GM12878 (cell line): ENCODE results near the gene CAVIN1. TPM values are rescaled to one million over a fixed set of nuclear protein-coding genes. Genes with fewer than 3 reads are reported as not detected.
"Not testable (repeated sequence)": the region's sequence is repeated elsewhere in the genome, so short reads cannot be mapped to it uniquely, and the experiment has no call there.

Experiments used
- ATAC-seq: fragments of 200-7000 bp; cut with Tn5 transposase; 3 replicates; pipeline ENCODE4 v1.9.1; 2020; ENCODE audit warnings: mild to moderate bottlenecking, moderate library complexity
- BruUV-seq: library from RNA; stranded (reverse); fragments of 400-500 nt; replicated peaks from 2 replicates; lab custom pipeline; 2021; lab: Mats Ljungman, UMichigan
- CTCF ChIA-PET: fragments of 300-600 bp; sonication (Branson Sonifier 250); formaldehyde crosslinking; extraction: SDS; loops from one replicate; lab custom pipeline; 2021; ENCODE audit warnings: inconsistent platforms; lab: Yijun Ruan, JAX
- POLR2A ChIA-PET: fragments of 350-600 bp; formaldehyde crosslinking; extraction: SDS; loops from one replicate; lab custom pipeline; 2021; ENCODE audit warnings: inconsistent platforms; lab: Charles Lee
- RAD21 ChIA-PET: fragments of 300-600 bp; sonication (Branson Sonifier 250); formaldehyde crosslinking; loops from one replicate; lab custom pipeline; 2023; ENCODE audit warnings: antibody characterized with exemption; ENCODE audit not compliant: unreplicated experiment; lab: Charles Lee
- SMC1A ChIA-PET: fragments of 300-600 bp; sonication (Branson Sonifier 250); formaldehyde crosslinking; loops from one replicate; lab custom pipeline; 2023; ENCODE audit not compliant: unreplicated experiment, uncharacterized antibody; lab: Charles Lee
- DNase-seq: peaks from one replicate; pipeline ENCODE4 v3.0.0-alpha.2; 2011; ENCODE audit warnings: low read depth, low spot score
- FAIRE-seq: peaks from 3 replicates; lab custom pipeline; 2011; peaks lifted over from hg19 to GRCh38; lab: Jason Lieb, UNC
- H2AFZ ChIP-seq: 2 replicates; pipeline ENCODE4 v1.6.0; 2011; ENCODE audit warnings: low read depth, low read length, control low read depth; ENCODE audit not compliant: control insufficient read depth
- H3K27ac ChIP-seq: 2 replicates; pipeline ENCODE4 v1.5.1; 2011; ENCODE audit warnings: control low read depth; ENCODE audit not compliant: control insufficient read depth, insufficient read depth
- H3K27me3 ChIP-seq, 2 experiments: replicated peaks in 1 of 2; 2 replicates each; pipeline versions ENCODE4 v1.6.0 to v1.6.1; 2011; ENCODE audit warnings: low read length in 1 of 2; ENCODE audit not compliant: control insufficient read depth in 2 of 2, insufficient read depth in 2 of 2
- H3K36me3 ChIP-seq, 2 experiments: 2 replicates each; pipeline ENCODE4 v1.5.1; 2011; ENCODE audit warnings: low read length in 1 of 2; ENCODE audit not compliant: control insufficient read depth in 2 of 2, insufficient read depth in 2 of 2
- H3K4me1 ChIP-seq: 2 replicates; pipeline ENCODE4 v1.6.1; 2011; ENCODE audit warnings: mild to moderate bottlenecking, low read length, moderate library complexity, mixed read lengths; ENCODE audit not compliant: control insufficient read depth, insufficient read depth
- H3K4me2 ChIP-seq: 2 replicates; pipeline ENCODE4 v1.6.0; 2011; ENCODE audit warnings: control low read depth; ENCODE audit not compliant: control insufficient read depth, insufficient read depth
- H3K4me3 ChIP-seq: fragments of 200-600 bp; sonication (generic); 2 replicates; pipeline ENCODE4 v1.5.1; 2016
- H3K79me2 ChIP-seq: 2 replicates; pipeline ENCODE4 v1.6.0; 2011; ENCODE audit warnings: low read length; ENCODE audit not compliant: control insufficient read depth, insufficient read depth
- H3K9ac ChIP-seq: 2 replicates; pipeline ENCODE4 v1.8.0; 2011; ENCODE audit warnings: low read length, control low read depth, mixed read lengths; ENCODE audit not compliant: control insufficient read depth, insufficient read depth
- H3K9me3 ChIP-seq: replicated peaks from 3 replicates; pipeline ENCODE4 v1.5.1; 2011; ENCODE audit warnings: mild to moderate bottlenecking, low read length; ENCODE audit not compliant: control insufficient read depth, insufficient read depth
- H4K20me1 ChIP-seq: 2 replicates; pipeline ENCODE4 v1.6.0; 2011; ENCODE audit not compliant: control insufficient read depth, insufficient read depth
- CBFB ChIP-seq: IDR thresholded peaks from 2 replicates; pipeline ENCODE4 v1.6.1; 2016; ENCODE audit warnings: antibody characterized with exemption, low read depth
- PKNOX1 ChIP-seq: fragments of 450-650 bp; IDR thresholded peaks from 2 replicates; pipeline ENCODE4 v1.6.1; 2016; ENCODE audit warnings: mild to moderate bottlenecking
- RAD51 ChIP-seq: fragments of 450-650 bp; IDR thresholded peaks from 2 replicates; pipeline ENCODE4 v1.6.1; 2016; ENCODE audit warnings: moderate library complexity, mild to moderate bottlenecking, inconsistent platforms
- RBBP5 ChIP-seq: fragments of 200-600 bp; sonication (generic); conservative IDR thresholded peaks from 2 replicates; pipeline ENCODE4 v1.6.1; 2016
- SIX5 ChIP-seq: IDR thresholded peaks from 2 replicates; pipeline ENCODE4 v1.6.1; 2011; ENCODE audit warnings: mild to moderate bottlenecking, low read depth, low read length, moderate library complexity; ENCODE audit not compliant: severe bottlenecking
- WGBS: methylation state at CpG from one replicate; pipeline ENCODE4 v1.1.6; 2016; ENCODE audit warnings: low lambda C conversion rate; ENCODE audit not compliant: insufficient replicate concordance, insufficient coverage; ENCODE audit errors: missing lambda C conversion rate; 5-methylcytosine and 5-hydroxymethylcytosine counted together
- in situ Hi-C: fragments of 300-500 bp; cut with MboI; formaldehyde crosslinking; loops from 9 replicates; pipeline ENCODE4 v1.14.3; 2018; ENCODE audit warnings: mixed read lengths
- intact Hi-C: fragments of 100-400 bp; cut with micrococcal nuclease; formaldehyde crosslinking; loops from one replicate; pipeline ENCODE4 v1.14.2; 2022; ENCODE audit not compliant: unreplicated experiment
- polyA plus RNA-seq, 11 experiments: library from polyadenylated mRNA; depleted of rRNA in 4 of 11; unstranded in 6 of 11; stranded (reverse) in 5 of 11; fragments of >200 nt; fragmentation: Nextera tagmentation in 4 of 11; fragmentation: Illumina TruSeq in 1 of 11; extraction: Ambion mirVana in 4 of 11; extraction: Trizol in 1 of 11; gene quantifications; 1 replicate in 1 of 11; 2 replicates in 10 of 11; pipeline versions ENCODE4 v1.2.1 to v1.2.3, GENCODE V29; 2011 to 2016; ENCODE audit warnings: inconsistent platforms in 2 of 11, missing spikeins in 2 of 11, low read depth in 1 of 11
- total RNA-seq, 4 experiments: library from RNA; depleted of rRNA in 3 of 4; stranded (reverse); fragments of >200 nt in 3 of 4; fragmentation: Illumina TruSeq in 1 of 4; extraction: Trizol in 1 of 4; gene quantifications; 2 replicates each; pipeline versions ENCODE4 v1.2.1 to v1.2.3, GENCODE V29; 2013 to 2021

CAVIN1 gene
- total and polyA plus RNA-seq, 10 of the 15 experiments (the other 5 are each of a cell fraction or from before 2014, with no cell fraction given) = 0.03 to 1.1 (median 0.37) TPM

- BruUV-seq, H3K36me3 ChIP-seq, FAIRE-seq, H3K79me2 ChIP-seq, H3K4me3 ChIP-seq, intact Hi-C loops, H3K27me3 ChIP-seq, ATAC-seq, DNase-seq, H3K9ac ChIP-seq, H3K9me3 ChIP-seq, H3K27ac ChIP-seq, in situ Hi-C loops, H4K20me1 ChIP-seq, H2AFZ ChIP-seq, H3K4me2 ChIP-seq: not testable (repeated sequence)
- ChIA-PET POLR2A (interaction anchor here (0.7 to 1.0 kb wide), 2 partner anchors 15 to 58 kb away, joined by 3 read pairs; no protein-coding TSS in a partner anchor), CTCF (interaction anchor here (0.9 to 16.2 kb wide), 2 partner anchors 42 to 77 kb away, joined by 4 to 732 read pairs; no protein-coding TSS in a partner anchor), RAD21 (interaction anchor here (1.2 kb wide), 1 partner anchor 73 kb away, joined by 3 read pairs; no protein-coding TSS in a partner anchor), SMC1A (interaction anchor here (0.6 to 22.3 kb wide), 4 partner anchors 12 to 110 kb away, joined by 3 to 528 read pairs (median 4); no protein-coding TSS in a partner anchor)
- 95% methylated on average over 8 of the region's 8 CpGs for WGBS
- peaks cover 17% of the 10 kb centered on the region for H3K4me1 ChIP-seq
Observed at GRCh38 chr17:42395601-42396000, 27.5 kb downstream of the CAVIN1 start.

GRCh38 chr17:42394838-42395237, 28.2 kb downstream of the CAVIN1 start:
- no peaks in the 10 kb centered on the region for H3K36me3 ChIP-seq
- intact Hi-C loops (no loop called here), in situ Hi-C loops (no loop called here)
- H3K4me1 ChIP-seq = peaks cover 20% of the 10 kb centered on the region
- H4K20me1 ChIP-seq = no peaks in the 10 kb centered on the region
- 89% methylated on average over 4 of the region's 4 CpGs for WGBS
- RAD21 ChIA-PET = interaction anchor here (1.2 to 1.5 kb wide), 2 partner anchors 57 to 72 kb away, joined by 3 to 4 read pairs; no protein-coding TSS in a partner anchor
- TF ChIP-seq SIX5 = no peak
- no peak for TF ChIP-seq RAD51
- no peak for TF ChIP-seq CBFB
- no peak for TF ChIP-seq RBBP5
- TF ChIP-seq PKNOX1 = no peak
- H3K4me2 ChIP-seq = no peak overlapping the region
- no peak for DNase-seq
- H2AFZ ChIP-seq = no peak overlapping the region
- H3K9me3 ChIP-seq = no peaks in the 10 kb centered on the region
- ATAC-seq = no peak
- no peak for FAIRE-seq
- no peaks in the 10 kb centered on the region for H3K27me3 ChIP-seq
- no peaks in the 10 kb centered on the region for H3K79me2 ChIP-seq
- no peak overlapping the region for H3K9ac ChIP-seq
- BruUV-seq = no TSS peak
- CTCF ChIA-PET = interaction anchor here (0.9 to 7.0 kb wide), 3 partner anchors 8 to 71 kb away, joined by 4 to 52 read pairs (median 36); no protein-coding TSS in a partner anchor
- H3K4me3 ChIP-seq = no peak overlapping the region
- H3K27ac ChIP-seq = no peak overlapping the region
- SMC1A ChIA-PET = interaction anchor here (0.7 to 22.3 kb wide), 4 partner anchors 13 to 75 kb away, joined by 3 to 528 read pairs (median 3); no protein-coding TSS in a partner anchor
- POLR2A ChIA-PET = interaction anchor here (0.7 to 2.2 kb wide), 4 partner anchors 10 to 309 kb away, joined by 3 to 6 read pairs (median 3); no protein-coding TSS in a partner anchor
